ENCODE measurements around the gene EVI2A. TPM values are rescaled to one million over a fixed set of nuclear protein-coding genes. Genes with fewer than 3 reads are reported as not detected.

EVI2A gene
- total RNA-seq, 1 donor: 191 TPM

DNA sequence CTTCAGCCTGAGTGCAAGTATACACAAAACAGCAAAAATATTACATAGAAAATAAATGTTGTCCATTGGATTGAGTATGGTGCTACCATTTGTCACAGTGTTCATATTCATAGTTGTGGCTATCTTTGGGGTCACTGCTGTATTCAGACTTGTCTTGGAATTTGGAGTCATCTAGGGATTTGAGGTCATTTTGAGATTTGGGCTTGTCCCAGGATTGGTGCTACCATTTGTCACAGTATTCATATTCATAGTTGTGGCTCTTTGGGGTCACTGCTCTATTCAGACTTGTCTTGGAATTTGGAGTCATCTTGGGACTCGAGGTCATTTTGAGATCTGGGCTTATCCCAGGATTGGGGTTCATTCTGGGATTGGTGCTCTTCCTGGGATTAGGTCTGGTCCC, 49.2 kb downstream of the EVI2A start:
- H4K20me1 ChIP-seq (ENCODE audit: insufficient read depth, low read length): no peaks in the 10 kb centered on the region
- no peak overlapping the region for H3K4me3 ChIP-seq (ENCODE audit: insufficient read depth, low read length)
- TF ChIP-seq, protein P1, sequence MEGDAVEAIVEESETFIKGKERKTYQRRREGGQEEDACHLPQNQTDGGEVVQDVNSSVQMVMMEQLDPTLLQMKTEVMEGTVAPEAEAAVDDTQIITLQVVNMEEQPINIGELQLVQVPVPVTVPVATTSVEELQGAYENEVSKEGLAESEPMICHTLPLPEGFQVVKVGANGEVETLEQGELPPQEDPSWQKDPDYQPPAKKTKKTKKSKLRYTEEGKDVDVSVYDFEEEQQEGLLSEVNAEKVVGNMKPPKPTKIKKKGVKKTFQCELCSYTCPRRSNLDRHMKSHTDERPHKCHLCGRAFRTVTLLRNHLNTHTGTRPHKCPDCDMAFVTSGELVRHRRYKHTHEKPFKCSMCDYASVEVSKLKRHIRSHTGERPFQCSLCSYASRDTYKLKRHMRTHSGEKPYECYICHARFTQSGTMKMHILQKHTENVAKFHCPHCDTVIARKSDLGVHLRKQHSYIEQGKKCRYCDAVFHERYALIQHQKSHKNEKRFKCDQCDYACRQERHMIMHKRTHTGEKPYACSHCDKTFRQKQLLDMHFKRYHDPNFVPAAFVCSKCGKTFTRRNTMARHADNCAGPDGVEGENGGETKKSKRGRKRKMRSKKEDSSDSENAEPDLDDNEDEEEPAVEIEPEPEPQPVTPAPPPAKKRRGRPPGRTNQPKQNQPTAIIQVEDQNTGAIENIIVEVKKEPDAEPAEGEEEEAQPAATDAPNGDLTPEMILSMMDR (IDR thresholded peaks at IDR 0.05; ENCODE audit: extremely low read depth, low read depth, low read length): no peak
- H3K9me3 ChIP-seq (ENCODE audit: low read depth, low read length): no peaks in the 10 kb centered on the region
- H3K27ac ChIP-seq (ENCODE audit: low read depth, low read length): no peak overlapping the region
- H3K4me1 ChIP-seq (ENCODE audit: insufficient read depth, low read length): peaks cover 45% of the 10 kb centered on the region
- no peak overlapping the region for H2AFZ ChIP-seq (ENCODE audit: low read length)
- peaks cover 4% of the 10 kb centered on the region for H3K79me2 ChIP-seq (ENCODE audit: insufficient read depth, low read length)
- H3K36me3 ChIP-seq (ENCODE audit: insufficient read depth, low read length): peaks cover 5% of the 10 kb centered on the region
- DNase-seq (ENCODE audit: insufficient read length, low spot score, missing footprints): no peak
- H3K27me3 ChIP-seq (ENCODE audit: insufficient read depth, low read length): no peaks in the 10 kb centered on the region
- H3K4me2 ChIP-seq (ENCODE audit: insufficient read depth, low read length): no peak overlapping the region

DNA sequence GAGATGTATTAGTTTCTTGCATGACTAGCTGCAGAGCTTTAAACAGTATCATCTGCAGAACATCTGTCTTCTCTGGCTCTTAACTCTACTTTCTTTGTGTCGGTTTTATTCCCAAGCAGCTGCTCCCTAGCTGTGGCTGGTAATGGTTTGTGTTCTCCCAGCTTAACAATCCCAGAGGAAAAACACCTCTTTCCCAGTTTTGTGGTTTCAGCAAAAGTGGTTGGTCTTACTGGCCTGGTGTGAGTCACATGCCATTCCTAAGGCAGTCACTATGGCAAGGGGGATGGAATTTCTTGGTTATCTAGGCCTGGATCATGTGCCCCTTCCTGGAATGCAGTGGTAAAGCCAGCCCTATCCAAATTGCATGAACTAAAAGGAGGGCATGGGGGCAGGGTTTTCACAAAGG, 51.8 kb downstream of the EVI2A start:
- Histone ChIP-seq H4K20me1 (ENCODE audit: insufficient read depth, low read length) (no peaks in the 10 kb centered on the region), H3K9me3 (ENCODE audit: low read depth, low read length) (no peaks in the 10 kb centered on the region), H3K27ac (ENCODE audit: low read depth, low read length) (peak overlapping the region; percentile 76), H3K27me3 (ENCODE audit: insufficient read depth, low read length) (no peaks in the 10 kb centered on the region), H2AFZ (ENCODE audit: low read length) (no peak overlapping the region), H3K4me2 (ENCODE audit: insufficient read depth, low read length) (peak overlapping the region; percentile 70), H3K36me3 (ENCODE audit: insufficient read depth, low read length) (peaks cover 20% of the 10 kb centered on the region), H3K4me3 (ENCODE audit: insufficient read depth, low read length) (no peak overlapping the region), H3K4me1 (ENCODE audit: insufficient read depth, low read length) (peaks cover 41% of the 10 kb centered on the region), H3K79me2 (ENCODE audit: insufficient read depth, low read length) (peaks cover 4% of the 10 kb centered on the region)
- TF ChIP-seq, protein P1 (IDR thresholded peaks at IDR 0.05; ENCODE audit: extremely low read depth, low read depth, low read length): no peak
- DNase-seq (ENCODE audit: insufficient read length, low spot score, missing footprints): peak; percentile 88

DNA sequence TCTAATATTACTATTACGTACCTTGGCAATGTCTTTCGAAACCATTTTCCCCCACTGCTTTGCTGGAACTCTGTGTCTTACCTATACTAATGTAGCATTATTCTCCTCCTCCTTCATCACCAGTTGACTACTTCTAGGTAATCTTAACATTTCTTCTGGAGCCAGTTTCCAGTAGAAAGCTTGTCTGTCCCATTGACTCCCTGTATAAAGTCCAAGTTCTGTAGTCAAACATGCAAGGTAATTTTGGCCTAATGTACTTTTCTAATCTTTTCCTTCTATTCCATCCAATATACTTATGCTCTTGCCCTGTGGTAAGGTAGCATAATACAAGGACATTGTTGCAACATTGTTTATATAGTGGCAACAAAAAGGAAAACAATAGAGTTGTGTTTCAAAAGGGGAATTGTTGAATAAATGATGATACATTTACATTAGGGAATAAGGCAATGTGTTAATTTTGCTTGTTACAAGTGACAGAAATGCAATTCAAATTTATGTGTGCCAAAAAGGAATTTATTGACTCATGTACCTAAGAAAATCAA, 52.3 kb downstream of the EVI2A start:
- no peaks in the 10 kb centered on the region for H3K9me3 ChIP-seq (ENCODE audit: low read depth, low read length)
- TF ChIP-seq, protein P1 (IDR thresholded peaks at IDR 0.05; ENCODE audit: extremely low read depth, low read depth, low read length): no peak
- peaks cover 4% of the 10 kb centered on the region for H3K79me2 ChIP-seq (ENCODE audit: insufficient read depth, low read length)
- no peak for DNase-seq (ENCODE audit: insufficient read length, low spot score, missing footprints)
- no peak overlapping the region for H3K4me3 ChIP-seq (ENCODE audit: insufficient read depth, low read length)
- H3K27ac ChIP-seq (ENCODE audit: low read depth, low read length): peak overlapping the region; percentile 76
- H2AFZ ChIP-seq (ENCODE audit: low read length): no peak overlapping the region
- peaks cover 20% of the 10 kb centered on the region for H3K36me3 ChIP-seq (ENCODE audit: insufficient read depth, low read length)
- peaks cover 36% of the 10 kb centered on the region for H3K4me1 ChIP-seq (ENCODE audit: insufficient read depth, low read length)
- no peaks in the 10 kb centered on the region for H3K27me3 ChIP-seq (ENCODE audit: insufficient read depth, low read length)
- H3K4me2 ChIP-seq (ENCODE audit: insufficient read depth, low read length): peak overlapping the region; percentile 70
- H4K20me1 ChIP-seq (ENCODE audit: insufficient read depth, low read length): no peaks in the 10 kb centered on the region

Other genes with a start within 250 kb of the EVI2A start
- gene NF1, start 226.6 kb downstream of the EVI2A start, total RNA-seq: 67.0 and 72.2 TPM in 2 replicates
- 0.72 and 0.88 TPM in 2 replicates for gene OMG, start 24.4 kb downstream of the EVI2A start, total RNA-seq
- 4.0 and 6.2 TPM in 2 replicates for gene EVI2B, start 7.6 kb downstream of the EVI2A start, total RNA-seq
- 0.29 and 0.72 TPM in 2 replicates for gene RAB11FIP4, start 70.1 kb upstream of the EVI2A start, total RNA-seq

All from osteoblast (primary cell).